Measurements from ENCODE around the gene OLA1.

DNA sequence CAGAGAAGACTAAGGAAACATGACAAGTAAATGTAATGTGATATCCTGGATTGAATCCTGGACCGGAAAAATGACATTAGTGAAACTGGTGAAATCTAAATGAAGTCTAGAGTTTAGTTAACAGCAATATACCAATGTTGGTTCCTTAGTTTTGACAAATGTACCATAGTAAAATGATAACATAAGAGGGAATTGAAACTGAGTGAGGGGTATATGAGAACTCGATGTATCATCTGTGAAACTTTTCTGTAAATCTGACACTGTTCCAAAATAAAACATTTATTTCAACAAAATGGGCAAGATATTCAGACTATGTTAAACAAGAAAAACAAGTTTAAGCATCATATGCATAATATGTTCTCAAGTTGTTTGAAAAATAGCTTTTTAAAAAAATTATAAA, 63.8 kb downstream of the OLA1 start:
- TF ChIP-seq, protein P1, sequence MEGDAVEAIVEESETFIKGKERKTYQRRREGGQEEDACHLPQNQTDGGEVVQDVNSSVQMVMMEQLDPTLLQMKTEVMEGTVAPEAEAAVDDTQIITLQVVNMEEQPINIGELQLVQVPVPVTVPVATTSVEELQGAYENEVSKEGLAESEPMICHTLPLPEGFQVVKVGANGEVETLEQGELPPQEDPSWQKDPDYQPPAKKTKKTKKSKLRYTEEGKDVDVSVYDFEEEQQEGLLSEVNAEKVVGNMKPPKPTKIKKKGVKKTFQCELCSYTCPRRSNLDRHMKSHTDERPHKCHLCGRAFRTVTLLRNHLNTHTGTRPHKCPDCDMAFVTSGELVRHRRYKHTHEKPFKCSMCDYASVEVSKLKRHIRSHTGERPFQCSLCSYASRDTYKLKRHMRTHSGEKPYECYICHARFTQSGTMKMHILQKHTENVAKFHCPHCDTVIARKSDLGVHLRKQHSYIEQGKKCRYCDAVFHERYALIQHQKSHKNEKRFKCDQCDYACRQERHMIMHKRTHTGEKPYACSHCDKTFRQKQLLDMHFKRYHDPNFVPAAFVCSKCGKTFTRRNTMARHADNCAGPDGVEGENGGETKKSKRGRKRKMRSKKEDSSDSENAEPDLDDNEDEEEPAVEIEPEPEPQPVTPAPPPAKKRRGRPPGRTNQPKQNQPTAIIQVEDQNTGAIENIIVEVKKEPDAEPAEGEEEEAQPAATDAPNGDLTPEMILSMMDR (IDR thresholded peaks at IDR 0.05): no peak
- TF ChIP-seq POLR2A (IDR thresholded peaks at IDR 0.05): no peak

Data from uterus (tissue), 2 donors.